ENCODE results near the gene STAT5B.

The STAT5B gene

DNA sequence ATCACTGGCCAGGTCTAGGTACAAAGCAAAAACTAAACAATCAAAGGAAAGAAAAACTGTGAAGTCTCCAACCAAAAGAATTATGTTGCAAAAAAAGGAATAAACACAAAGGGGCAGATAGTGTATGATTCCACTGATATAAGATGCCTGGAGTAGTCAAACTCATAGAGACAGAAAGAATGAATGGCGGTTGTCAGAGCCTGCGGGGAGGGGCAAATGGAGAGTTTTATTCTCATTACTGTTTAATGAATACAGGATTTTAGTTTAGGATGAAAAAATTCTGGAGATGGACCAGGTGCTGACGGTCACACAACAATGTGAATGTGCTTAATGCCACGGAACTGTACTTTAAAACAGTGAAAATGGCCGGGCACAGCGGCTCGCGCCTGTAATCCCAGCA is 20.7 kb downstream of the STAT5B start:
- TF ChIP-seq, protein P1, sequence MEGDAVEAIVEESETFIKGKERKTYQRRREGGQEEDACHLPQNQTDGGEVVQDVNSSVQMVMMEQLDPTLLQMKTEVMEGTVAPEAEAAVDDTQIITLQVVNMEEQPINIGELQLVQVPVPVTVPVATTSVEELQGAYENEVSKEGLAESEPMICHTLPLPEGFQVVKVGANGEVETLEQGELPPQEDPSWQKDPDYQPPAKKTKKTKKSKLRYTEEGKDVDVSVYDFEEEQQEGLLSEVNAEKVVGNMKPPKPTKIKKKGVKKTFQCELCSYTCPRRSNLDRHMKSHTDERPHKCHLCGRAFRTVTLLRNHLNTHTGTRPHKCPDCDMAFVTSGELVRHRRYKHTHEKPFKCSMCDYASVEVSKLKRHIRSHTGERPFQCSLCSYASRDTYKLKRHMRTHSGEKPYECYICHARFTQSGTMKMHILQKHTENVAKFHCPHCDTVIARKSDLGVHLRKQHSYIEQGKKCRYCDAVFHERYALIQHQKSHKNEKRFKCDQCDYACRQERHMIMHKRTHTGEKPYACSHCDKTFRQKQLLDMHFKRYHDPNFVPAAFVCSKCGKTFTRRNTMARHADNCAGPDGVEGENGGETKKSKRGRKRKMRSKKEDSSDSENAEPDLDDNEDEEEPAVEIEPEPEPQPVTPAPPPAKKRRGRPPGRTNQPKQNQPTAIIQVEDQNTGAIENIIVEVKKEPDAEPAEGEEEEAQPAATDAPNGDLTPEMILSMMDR (IDR thresholded peaks at IDR 0.05) = no peak
- H3K4me1 ChIP-seq (ENCODE audit: control insufficient read depth in 1 of 2, insufficient read depth in 1 of 2, low read depth in 1 of 2, low read length in 1 of 2) = peaks cover 73 to 75% of the 10 kb centered on the region in 2 experiments
- H3K9me3 ChIP-seq = no peaks in the 10 kb centered on the region
- no peaks in the 10 kb centered on the region for H3K36me3 ChIP-seq
- H3K27me3 ChIP-seq = no peaks in the 10 kb centered on the region
- peak overlapping the region; percentile 61 for H3K27ac ChIP-seq
- no peak overlapping the region for H3K4me3 ChIP-seq (ENCODE audit: low read depth in 1 of 2, low read length in 1 of 2)

DNA sequence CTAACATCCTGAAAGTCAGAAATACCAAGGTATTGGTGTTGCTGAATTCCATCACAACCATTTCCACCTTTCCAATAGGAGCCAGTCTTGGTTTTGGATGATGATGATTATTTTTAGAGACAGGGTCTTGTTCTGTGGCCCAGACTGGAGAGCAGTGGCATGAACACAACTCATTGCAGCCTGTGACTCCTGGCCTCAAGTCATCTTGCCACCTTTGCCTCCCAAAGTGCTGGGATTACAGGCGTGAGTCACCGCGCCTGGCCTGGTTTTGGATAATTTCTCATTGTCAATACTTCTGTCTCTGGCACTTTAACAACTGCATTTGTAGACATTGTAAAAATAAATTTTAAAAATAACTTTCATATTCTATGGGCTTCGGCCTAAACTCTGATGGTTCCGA is 22.6 kb downstream of the STAT5B start:
- H3K4me3 ChIP-seq (ENCODE audit: low read depth in 1 of 2, low read length in 1 of 2) = no peak overlapping the region
- TF ChIP-seq, protein P1 (IDR thresholded peaks at IDR 0.05) = no peak
- no peaks in the 10 kb centered on the region for H3K36me3 ChIP-seq
- peaks cover 91% of the 10 kb centered on the region in 2 experiments for H3K4me1 ChIP-seq (ENCODE audit: control insufficient read depth in 1 of 2, insufficient read depth in 1 of 2, low read depth in 1 of 2, low read length in 1 of 2)
- H3K27me3 ChIP-seq = no peaks in the 10 kb centered on the region
- peak overlapping the region; percentile 61 for H3K27ac ChIP-seq
- H3K9me3 ChIP-seq = no peaks in the 10 kb centered on the region

DNA sequence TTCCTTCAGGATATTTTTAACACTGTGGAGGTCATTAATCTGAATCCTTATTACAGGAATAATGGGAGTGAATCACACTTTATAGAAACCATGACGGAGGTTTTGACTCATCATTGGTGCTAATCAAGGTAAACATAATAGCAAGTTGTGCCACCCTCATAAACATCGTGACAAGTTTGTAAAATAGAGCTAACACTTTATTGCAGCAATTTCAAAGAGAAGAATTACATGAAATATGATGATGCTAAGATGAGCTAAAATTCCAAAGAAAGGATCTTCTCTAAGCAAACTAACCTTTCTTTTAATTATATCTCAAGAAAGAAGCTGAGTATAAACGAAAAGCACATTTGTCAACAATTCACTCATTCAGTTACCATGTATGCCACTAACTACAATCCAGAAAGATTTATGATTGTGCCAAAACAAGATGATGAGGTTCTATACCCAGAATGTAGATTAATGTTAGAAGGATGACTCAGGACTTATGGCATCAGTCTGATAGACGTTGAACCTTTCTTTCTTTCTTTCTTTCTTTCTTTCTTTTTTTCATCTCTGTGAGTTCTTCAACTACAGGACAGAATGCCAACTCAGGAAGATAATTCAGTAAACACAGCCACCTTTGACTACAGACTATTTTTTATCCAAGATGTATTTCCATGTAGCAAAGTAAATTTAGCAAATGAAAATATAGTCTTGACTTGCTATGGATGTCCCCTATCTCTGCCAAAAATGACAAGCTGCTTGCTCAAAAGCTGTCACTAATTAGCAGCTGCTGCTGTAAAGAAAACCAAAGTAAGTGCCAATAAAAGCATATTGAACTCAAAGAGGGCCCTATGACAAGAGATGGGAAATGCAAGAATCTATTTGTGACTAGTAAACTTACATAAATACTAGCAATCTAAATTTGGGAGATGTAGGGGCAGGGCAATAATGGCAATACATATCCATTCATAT is 23.3 kb downstream of the STAT5B start:
- Histone ChIP-seq H3K9me3 (no peaks in the 10 kb centered on the region), H3K27me3 (no peaks in the 10 kb centered on the region), H3K36me3 (no peaks in the 10 kb centered on the region), H3K4me3 (ENCODE audit: low read depth in 1 of 2, low read length in 1 of 2) (peak overlapping the region in 1 of 2 experiments; percentile 2), H3K27ac (peak overlapping the region; percentile 61), H3K4me1 (ENCODE audit: control insufficient read depth in 1 of 2, insufficient read depth in 1 of 2, low read depth in 1 of 2, low read length in 1 of 2) (peaks cover 98% of the 10 kb centered on the region in 2 experiments)
- TF ChIP-seq, protein P1 (IDR thresholded peaks at IDR 0.05) = no peak

DNA sequence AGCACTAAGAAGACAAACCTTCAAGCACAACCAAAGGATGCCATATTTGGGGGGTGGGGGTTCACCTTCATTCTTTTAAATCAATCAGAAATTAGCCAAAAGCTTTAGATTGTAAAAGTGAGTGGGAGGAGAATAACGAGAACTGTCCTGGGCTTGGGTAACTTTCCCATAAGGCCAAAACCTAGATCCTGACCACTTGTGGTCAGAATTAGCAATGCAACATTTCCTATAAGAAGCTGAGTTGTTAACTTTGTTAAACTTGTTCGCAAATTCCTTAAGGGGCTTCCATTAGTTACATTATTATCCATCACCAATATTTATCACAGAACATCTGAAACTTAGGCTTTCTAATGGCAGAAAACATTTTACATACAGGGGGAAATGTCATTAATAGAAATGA is 25.1 kb downstream of the STAT5B start:
- TF ChIP-seq, protein P1 (IDR thresholded peaks at IDR 0.05) = peak; percentile 73
- Histone ChIP-seq H3K36me3 (no peaks in the 10 kb centered on the region), H3K9me3 (no peaks in the 10 kb centered on the region), H3K27me3 (no peaks in the 10 kb centered on the region), H3K4me3 (ENCODE audit: low read depth in 1 of 2, low read length in 1 of 2) (peak overlapping the region; percentile 28 to 52), H3K27ac (peak overlapping the region; percentile 97), H3K4me1 (ENCODE audit: control insufficient read depth in 1 of 2, insufficient read depth in 1 of 2, low read depth in 1 of 2, low read length in 1 of 2) (peaks cover 99% of the 10 kb centered on the region in 2 experiments)

DNA sequence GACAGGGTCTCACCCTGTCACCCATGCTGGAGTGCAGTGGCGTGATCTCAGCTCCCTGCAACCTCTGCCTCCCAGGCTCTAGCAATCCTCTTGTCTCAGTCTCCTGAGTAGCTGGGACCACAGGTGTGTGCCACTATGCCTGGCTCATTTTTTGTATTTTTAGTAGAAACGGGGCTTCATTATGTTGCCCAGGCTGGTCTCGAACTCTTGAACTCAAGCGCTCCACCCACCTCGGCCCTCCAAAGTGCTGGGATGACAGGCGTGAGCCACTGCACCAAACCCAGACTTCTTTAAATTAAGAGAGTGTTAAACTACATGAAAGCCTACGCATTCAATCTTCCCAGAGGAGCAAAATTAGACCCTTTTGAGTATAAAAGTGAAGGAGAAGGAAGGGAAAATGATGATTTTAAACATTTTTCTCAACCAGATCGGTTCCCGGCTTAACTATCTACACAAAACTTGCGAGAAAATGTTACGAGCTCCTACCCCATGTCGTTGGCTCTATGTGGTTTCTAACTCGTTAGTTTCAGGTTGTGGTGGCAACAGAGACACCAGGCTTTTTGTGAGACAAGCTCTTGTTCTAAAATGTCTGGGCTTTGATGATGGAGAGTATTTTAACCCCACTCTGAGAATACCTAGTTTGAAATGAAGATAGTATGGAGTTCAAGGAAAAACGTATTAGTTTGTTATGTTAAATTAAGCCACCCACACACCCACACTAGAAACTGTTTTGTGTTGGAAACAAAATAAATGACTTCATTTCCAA is 26.3 kb downstream of the STAT5B start:
- TF ChIP-seq, protein P1 (IDR thresholded peaks at IDR 0.05) = no peak
- Histone ChIP-seq H3K27ac (peak overlapping the region; percentile 97), H3K4me3 (ENCODE audit: low read depth in 1 of 2, low read length in 1 of 2) (peak overlapping the region; percentile 52 to 62)

More for the DNA sequence above, 26.3 kb downstream of the STAT5B start:
- Histone ChIP-seq H3K36me3 (no peaks in the 10 kb centered on the region), H3K9me3 (no peaks in the 10 kb centered on the region), H3K4me1 (ENCODE audit: control insufficient read depth in 1 of 2, insufficient read depth in 1 of 2, low read depth in 1 of 2, low read length in 1 of 2) (peaks cover 91 to 95% of the 10 kb centered on the region in 2 experiments), H3K27me3 (no peaks in the 10 kb centered on the region)
